Measurements from ENCODE around the gene USP53.

GRCh38 chr4:119231491-119231890, 19.0 kb downstream of the USP53 start:
- TF ChIP-seq POLR2AphosphoS5 (IDR thresholded peaks at IDR 0.05; ENCODE audit: insufficient read depth, low read depth, low read length) (no peak), POLR2A (IDR thresholded peaks at IDR 0.05; ENCODE audit: low read depth, low read length) (no peak), EZH2 (IDR thresholded peaks at IDR 0.05; ENCODE audit: borderline replicate concordance, low read depth, low read length, severe bottlenecking) (no peak), MYC (IDR thresholded peaks at IDR 0.05; ENCODE audit: low read depth, low read length) (no peak), FOS (IDR thresholded peaks at IDR 0.05; ENCODE audit: borderline replicate concordance, insufficient read depth, low read length) (no peak), JUN (IDR thresholded peaks at IDR 0.05; ENCODE audit: borderline replicate concordance, insufficient read depth, insufficient read length, low read depth) (no peak)
- TF ChIP-seq, protein P1, sequence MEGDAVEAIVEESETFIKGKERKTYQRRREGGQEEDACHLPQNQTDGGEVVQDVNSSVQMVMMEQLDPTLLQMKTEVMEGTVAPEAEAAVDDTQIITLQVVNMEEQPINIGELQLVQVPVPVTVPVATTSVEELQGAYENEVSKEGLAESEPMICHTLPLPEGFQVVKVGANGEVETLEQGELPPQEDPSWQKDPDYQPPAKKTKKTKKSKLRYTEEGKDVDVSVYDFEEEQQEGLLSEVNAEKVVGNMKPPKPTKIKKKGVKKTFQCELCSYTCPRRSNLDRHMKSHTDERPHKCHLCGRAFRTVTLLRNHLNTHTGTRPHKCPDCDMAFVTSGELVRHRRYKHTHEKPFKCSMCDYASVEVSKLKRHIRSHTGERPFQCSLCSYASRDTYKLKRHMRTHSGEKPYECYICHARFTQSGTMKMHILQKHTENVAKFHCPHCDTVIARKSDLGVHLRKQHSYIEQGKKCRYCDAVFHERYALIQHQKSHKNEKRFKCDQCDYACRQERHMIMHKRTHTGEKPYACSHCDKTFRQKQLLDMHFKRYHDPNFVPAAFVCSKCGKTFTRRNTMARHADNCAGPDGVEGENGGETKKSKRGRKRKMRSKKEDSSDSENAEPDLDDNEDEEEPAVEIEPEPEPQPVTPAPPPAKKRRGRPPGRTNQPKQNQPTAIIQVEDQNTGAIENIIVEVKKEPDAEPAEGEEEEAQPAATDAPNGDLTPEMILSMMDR (IDR thresholded peaks at IDR 0.05; ENCODE audit: extremely low read depth in 1 of 2, insufficient read depth in 1 of 2, low read depth in 1 of 2, low read length in 2 of 2): no peak
- TF ChIP-seq, protein P2, sequence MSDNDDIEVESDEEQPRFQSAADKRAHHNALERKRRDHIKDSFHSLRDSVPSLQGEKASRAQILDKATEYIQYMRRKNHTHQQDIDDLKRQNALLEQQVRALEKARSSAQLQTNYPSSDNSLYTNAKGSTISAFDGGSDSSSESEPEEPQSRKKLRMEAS (IDR thresholded peaks at IDR 0.05; ENCODE audit: insufficient read depth, insufficient read length): no peak
